Esophagus muscularis mucosa (tissue), 4 donors: ENCODE data around the gene STK10.

Experiments
- EP300 ChIP-seq: sonication (generic); formaldehyde crosslinking; IDR thresholded peaks from one replicate; pipeline ENCODE4 v1.6.1; 2017; ENCODE audit warnings: antibody characterized with exemption
- POLR2A ChIP-seq: fragments of 450-650 bp; IDR thresholded peaks from one replicate; pipeline ENCODE4 v1.6.1; 2017; ENCODE audit warnings: antibody characterized with exemption, moderate library complexity, mild to moderate bottlenecking, low read depth
- TF ChIP-seq, protein P1 (sequence below), 3 experiments: fragments of 200-600 bp in 2 of 3; fragments of 450-650 bp in 1 of 3; sonication (generic) in 2 of 3; IDR thresholded peaks; one replicate each; pipeline ENCODE4 v1.5.1; 2017 to 2019; ENCODE audit warnings: antibody characterized with exemption in 3 of 3, mild to moderate bottlenecking in 2 of 3, moderate library complexity in 1 of 3

DNA sequence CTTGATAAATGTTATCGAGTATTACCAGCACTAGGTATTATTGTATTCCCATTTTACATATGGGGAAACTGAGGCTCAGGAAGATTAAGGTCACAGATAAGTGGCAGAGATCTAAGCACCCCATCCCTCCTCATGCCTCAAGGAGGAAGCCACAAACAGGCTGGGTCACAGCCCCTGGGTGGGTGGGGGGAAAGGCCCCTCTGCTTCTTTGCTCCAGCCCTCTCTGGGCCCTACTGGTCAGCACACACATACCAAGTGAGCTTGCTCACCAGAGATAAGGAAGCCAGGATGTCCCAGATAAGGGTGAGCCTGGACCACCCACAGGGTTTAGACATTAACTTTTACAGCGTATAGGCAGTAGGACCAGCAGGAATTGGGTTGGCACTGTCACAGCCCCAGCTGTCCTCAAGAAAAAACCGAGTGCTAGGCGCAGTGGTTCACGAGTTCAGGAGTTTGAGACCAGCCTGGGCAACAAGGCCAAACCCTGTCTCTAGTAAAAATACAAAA lies 45.3 kb downstream of the STK10 start:
- TF ChIP-seq, protein P1, sequence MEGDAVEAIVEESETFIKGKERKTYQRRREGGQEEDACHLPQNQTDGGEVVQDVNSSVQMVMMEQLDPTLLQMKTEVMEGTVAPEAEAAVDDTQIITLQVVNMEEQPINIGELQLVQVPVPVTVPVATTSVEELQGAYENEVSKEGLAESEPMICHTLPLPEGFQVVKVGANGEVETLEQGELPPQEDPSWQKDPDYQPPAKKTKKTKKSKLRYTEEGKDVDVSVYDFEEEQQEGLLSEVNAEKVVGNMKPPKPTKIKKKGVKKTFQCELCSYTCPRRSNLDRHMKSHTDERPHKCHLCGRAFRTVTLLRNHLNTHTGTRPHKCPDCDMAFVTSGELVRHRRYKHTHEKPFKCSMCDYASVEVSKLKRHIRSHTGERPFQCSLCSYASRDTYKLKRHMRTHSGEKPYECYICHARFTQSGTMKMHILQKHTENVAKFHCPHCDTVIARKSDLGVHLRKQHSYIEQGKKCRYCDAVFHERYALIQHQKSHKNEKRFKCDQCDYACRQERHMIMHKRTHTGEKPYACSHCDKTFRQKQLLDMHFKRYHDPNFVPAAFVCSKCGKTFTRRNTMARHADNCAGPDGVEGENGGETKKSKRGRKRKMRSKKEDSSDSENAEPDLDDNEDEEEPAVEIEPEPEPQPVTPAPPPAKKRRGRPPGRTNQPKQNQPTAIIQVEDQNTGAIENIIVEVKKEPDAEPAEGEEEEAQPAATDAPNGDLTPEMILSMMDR (IDR thresholded peaks at IDR 0.05) = no peak
- TF ChIP-seq POLR2A (no peak), EP300 (no peak)
